ENCODE measurements around the gene HSPD1. TPM values are rescaled to one million over a fixed set of nuclear protein-coding genes. Genes with fewer than 3 reads are reported as not detected.

The HSPD1 gene
- polyA plus RNA-seq, 2 of the 4 experiments (the other 2 are of a cell fraction) = 790 to 882 TPM

DNA sequence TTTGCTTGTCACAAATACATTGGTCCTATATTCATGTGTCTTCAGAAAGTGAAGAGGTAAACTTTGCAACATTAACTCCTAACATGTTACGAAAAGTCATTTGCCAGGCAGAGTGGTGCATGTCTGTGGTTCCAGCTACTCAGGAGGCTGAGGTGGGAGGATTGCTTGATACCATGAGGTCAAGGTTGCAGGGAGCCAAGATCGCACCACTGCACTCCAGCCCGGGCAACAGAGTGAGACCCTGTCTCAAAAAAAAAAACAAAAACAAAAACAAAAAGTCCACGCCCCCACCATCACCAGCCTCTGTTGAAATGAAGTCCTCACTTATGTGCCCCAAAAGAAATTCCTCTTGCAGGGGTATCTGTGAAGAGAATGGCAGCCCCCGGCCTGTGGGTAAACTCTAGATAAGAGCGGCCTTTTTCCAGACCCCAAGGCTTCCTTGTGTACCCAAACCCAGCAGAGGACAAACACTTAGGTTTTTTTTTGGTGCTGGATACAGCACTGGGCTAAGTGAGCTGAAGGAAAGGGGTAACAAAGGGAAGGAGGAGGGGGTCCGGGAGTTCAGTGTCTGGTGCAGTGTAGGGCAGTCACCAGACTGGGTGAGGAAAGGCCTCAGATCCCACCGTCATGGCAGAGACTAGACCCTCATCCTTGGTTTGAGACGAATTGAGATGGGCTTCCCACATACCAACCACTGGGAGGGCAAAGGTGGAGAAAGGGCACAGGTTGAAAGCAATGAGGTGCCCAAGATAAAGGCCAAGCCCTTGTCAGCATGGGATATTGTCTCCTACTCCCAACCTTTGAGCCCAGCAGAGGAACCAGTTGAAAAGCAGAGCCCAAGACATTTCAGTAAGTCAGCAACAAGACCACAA is 19.2 kb downstream of the HSPD1 start:
- no peak overlapping the region for H3K4me3 ChIP-seq
- peaks cover 17% of the 10 kb centered on the region; the same call in 2 of the 3 replicates for H3K9me3 ChIP-seq
- CTCF ChIA-PET = no interaction called here
- WGBS (ENCODE audit: missing lambda C conversion rate) = 94% methylated on average over 9 of the region's 9 CpGs
- DNase-seq (ENCODE audit: low read depth in 1 of 2, low spot score in 1 of 2) (no peak), FAIRE-seq (no peak), ATAC-seq (peak; percentile 31 to 44; a peak in 5 of 6 replicates)
- peaks cover 8% of the 10 kb centered on the region for H3K4me1 ChIP-seq
- no peak overlapping the region for H3K27ac ChIP-seq
- TF ChIP-seq MAZ (IDR thresholded peaks at IDR 0.05; ENCODE audit: borderline replicate concordance, low read depth, low read length) = no peak
- TF ChIP-seq GATA3 (IDR thresholded peaks at IDR 0.05; ENCODE audit: borderline replicate concordance) = no peak
- no peak for TF ChIP-seq CHD4 (IDR thresholded peaks at IDR 0.05; ENCODE audit: borderline replicate concordance)
- TF ChIP-seq, protein P1, sequence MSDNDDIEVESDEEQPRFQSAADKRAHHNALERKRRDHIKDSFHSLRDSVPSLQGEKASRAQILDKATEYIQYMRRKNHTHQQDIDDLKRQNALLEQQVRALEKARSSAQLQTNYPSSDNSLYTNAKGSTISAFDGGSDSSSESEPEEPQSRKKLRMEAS (IDR thresholded peaks at IDR 0.05) = no peak
- TF ChIP-seq BHLHE40 (IDR thresholded peaks at IDR 0.05; ENCODE audit: low read depth, low read length) = no peak
- no peak for TF ChIP-seq JUN (IDR thresholded peaks at IDR 0.05)
- no peak for TF ChIP-seq NFE2L2 (conservative IDR thresholded peaks at IDR 0.05; ENCODE audit: low read length)
- TF ChIP-seq, protein P2, sequence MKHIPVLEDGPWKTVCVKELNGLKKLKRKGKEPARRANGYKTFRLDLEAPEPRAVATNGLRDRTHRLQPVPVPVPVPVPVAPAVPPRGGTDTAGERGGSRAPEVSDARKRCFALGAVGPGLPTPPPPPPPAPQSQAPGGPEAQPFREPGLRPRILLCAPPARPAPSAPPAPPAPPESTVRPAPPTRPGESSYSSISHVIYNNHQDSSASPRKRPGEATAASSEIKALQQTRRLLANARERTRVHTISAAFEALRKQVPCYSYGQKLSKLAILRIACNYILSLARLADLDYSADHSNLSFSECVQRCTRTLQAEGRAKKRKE (CRISPR knock-in tag; IDR thresholded peaks at IDR 0.05; ENCODE audit: low read depth) = no peak
- no peak for TF ChIP-seq NPAS2 (CRISPR knock-in tag; IDR thresholded peaks at IDR 0.05; ENCODE audit: borderline replicate concordance)
- TF ChIP-seq EHMT2 (IDR thresholded peaks at IDR 0.05; ENCODE audit: low read depth) = no peak
- TF ChIP-seq NR3C1 (IDR thresholded peaks at IDR 0.05) = no peak
- no peak for TF ChIP-seq EHF (CRISPR knock-in tag; IDR thresholded peaks at IDR 0.05)
- no peak overlapping the region for H3K4me2 ChIP-seq
- POLR2A ChIA-PET = interaction anchor here (0.6 to 1.0 kb wide), 3 partner anchors 19 to 27 kb away, joined by 3 to 4 read pairs (median 3); partner anchors contain the start of genes COQ10B, HSPD1 and HSPE1

DNA sequence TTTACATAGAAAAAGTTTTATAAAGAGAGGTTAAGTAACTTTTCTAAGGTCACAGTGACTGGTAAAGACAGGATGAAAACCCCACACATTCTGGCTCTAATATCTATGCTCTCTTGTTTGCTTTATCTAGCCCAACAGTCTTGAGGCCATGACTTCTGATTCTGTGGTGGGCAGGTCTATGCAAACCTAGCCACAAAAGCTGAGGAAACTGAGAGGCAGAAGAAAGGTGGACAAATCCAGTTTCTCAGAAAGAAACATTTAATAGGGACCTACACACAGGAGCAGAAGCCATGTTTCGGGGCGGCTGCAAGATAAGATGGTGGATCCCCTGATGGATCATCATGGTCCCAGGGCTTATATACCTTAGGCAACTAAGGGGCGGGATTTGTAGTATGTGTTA is 21.8 kb downstream of the HSPD1 start:
- Histone ChIP-seq H3K4me3 (no peak overlapping the region), H3K9me3 (no peaks in the 10 kb centered on the region), H3K4me2 (no peak overlapping the region), H3K27ac (no peak overlapping the region), H3K4me1 (peaks cover 8% of the 10 kb centered on the region)
- 91% methylated on average over 3 of the region's 3 CpGs for WGBS (ENCODE audit: missing lambda C conversion rate)
- TF ChIP-seq RARB (CRISPR knock-in tag; IDR thresholded peaks at IDR 0.05) = no peak
- TF ChIP-seq, protein P2 (CRISPR knock-in tag; IDR thresholded peaks at IDR 0.05; ENCODE audit: low read depth) = no peak
- TF ChIP-seq ZNF302 (CRISPR knock-in tag; IDR thresholded peaks at IDR 0.05) = no peak
- TF ChIP-seq GATA3 (IDR thresholded peaks at IDR 0.05; ENCODE audit: borderline replicate concordance) = no peak
- TF ChIP-seq CEBPB (IDR thresholded peaks at IDR 0.05) = no peak
- no peak for TF ChIP-seq ZSCAN20 (CRISPR knock-in tag; IDR thresholded peaks at IDR 0.05)
- TF ChIP-seq, protein P3, sequence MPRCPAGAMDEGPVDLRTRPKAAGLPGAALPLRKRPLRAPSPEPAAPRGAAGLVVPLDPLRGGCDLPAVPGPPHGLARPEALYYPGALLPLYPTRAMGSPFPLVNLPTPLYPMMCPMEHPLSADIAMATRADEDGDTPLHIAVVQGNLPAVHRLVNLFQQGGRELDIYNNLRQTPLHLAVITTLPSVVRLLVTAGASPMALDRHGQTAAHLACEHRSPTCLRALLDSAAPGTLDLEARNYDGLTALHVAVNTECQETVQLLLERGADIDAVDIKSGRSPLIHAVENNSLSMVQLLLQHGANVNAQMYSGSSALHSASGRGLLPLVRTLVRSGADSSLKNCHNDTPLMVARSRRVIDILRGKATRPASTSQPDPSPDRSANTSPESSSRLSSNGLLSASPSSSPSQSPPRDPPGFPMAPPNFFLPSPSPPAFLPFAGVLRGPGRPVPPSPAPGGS (IDR thresholded peaks at IDR 0.05) = no peak
- ChIA-PET POLR2A (interaction anchor here (0.5 kb wide), 1 partner anchor 16 kb away, joined by 3 read pairs; no protein-coding TSS in a partner anchor), CTCF (no interaction called here)
- FAIRE-seq (no peak), ATAC-seq (no peak), DNase-seq (ENCODE audit: low read depth in 1 of 2, low spot score in 1 of 2) (no peak)

DNA sequence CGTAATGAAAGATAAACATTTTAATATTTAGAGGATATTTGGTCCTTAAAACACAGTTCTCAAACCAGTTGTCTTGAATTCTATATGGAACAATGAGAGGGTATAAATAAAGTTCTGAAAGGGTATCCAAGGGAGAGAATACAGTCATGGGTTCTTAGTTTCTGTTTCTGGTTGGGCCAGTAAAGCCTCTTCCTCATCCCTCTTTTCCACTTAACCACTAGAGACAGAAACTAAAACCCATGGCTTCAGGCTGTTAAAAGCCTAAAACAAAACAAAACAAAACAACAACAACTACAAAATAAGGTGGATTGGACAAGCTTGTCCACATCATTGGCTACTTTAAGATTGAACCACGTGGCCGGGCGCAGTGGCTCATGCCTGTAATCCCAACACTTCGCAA is 27.5 kb downstream of the HSPD1 start:
- FAIRE-seq (no peak), ATAC-seq (no peak), DNase-seq (ENCODE audit: low read depth in 1 of 2, low spot score in 1 of 2) (no peak)
- ChIA-PET POLR2A (no interaction called here), CTCF (no interaction called here)
- H3K27ac ChIP-seq = no peak overlapping the region
- H3K4me3 ChIP-seq = no peak overlapping the region
- WGBS (ENCODE audit: missing lambda C conversion rate) = 85% methylated on average over 5 of the region's 5 CpGs
- TF ChIP-seq, protein P4, sequence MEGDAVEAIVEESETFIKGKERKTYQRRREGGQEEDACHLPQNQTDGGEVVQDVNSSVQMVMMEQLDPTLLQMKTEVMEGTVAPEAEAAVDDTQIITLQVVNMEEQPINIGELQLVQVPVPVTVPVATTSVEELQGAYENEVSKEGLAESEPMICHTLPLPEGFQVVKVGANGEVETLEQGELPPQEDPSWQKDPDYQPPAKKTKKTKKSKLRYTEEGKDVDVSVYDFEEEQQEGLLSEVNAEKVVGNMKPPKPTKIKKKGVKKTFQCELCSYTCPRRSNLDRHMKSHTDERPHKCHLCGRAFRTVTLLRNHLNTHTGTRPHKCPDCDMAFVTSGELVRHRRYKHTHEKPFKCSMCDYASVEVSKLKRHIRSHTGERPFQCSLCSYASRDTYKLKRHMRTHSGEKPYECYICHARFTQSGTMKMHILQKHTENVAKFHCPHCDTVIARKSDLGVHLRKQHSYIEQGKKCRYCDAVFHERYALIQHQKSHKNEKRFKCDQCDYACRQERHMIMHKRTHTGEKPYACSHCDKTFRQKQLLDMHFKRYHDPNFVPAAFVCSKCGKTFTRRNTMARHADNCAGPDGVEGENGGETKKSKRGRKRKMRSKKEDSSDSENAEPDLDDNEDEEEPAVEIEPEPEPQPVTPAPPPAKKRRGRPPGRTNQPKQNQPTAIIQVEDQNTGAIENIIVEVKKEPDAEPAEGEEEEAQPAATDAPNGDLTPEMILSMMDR (IDR thresholded peaks at IDR 0.05) = no peak
- no peak for TF ChIP-seq MYC (IDR thresholded peaks at IDR 0.05; ENCODE audit: borderline replicate concordance, low read length)
- TF ChIP-seq, protein P5, sequence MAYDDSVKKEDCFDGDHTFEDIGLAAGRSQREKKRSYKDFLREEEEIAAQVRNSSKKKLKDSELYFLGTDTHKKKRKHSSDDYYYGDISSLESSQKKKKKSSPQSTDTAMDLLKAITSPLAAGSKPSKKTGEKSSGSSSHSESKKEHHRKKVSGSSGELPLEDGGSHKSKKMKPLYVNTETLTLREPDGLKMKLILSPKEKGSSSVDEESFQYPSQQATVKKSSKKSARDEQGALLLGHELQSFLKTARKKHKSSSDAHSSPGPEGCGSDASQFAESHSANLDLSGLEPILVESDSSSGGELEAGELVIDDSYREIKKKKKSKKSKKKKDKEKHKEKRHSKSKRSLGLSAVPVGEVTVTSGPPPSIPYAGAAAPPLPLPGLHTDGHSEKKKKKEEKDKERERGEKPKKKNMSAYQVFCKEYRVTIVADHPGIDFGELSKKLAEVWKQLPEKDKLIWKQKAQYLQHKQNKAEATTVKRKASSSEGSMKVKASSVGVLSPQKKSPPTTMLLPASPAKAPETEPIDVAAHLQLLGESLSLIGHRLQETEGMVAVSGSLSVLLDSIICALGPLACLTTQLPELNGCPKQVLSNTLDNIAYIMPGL (CRISPR knock-in tag; IDR thresholded peaks at IDR 0.05; ENCODE audit: borderline replicate concordance) = no peak
- H3K4me1 ChIP-seq = no peaks in the 10 kb centered on the region
- no peaks in the 10 kb centered on the region for H3K9me3 ChIP-seq
- no peak overlapping the region for H3K4me2 ChIP-seq
